OCI-LY3 (cell line): ENCODE data around the gene TRIM24.

ENCODE experiments used
- CTCF ChIP-seq: fragments of 200-600, 300-600 bp; sonication (generic); IDR thresholded peaks from 2 replicates; pipeline ENCODE4 v1.5.1; 2014; ENCODE audit warnings: antibody characterized with exemption, low read length, low read depth
- EZH2phosphoT487 ChIP-seq: fragments of 200-600 bp; shearing (Covaris generic); IDR thresholded peaks from 2 replicates; pipeline ENCODE4 v1.6.1; 2018; ENCODE audit warnings: antibody characterized with exemption, mixed run types, low read depth

- TF ChIP-seq CTCF (no peak), EZH2phosphoT487 (no peak)
Measured at GRCh38 chr7:138538518-138538917, 78.5 kb downstream of the TRIM24 start.
